GM12878 (cell line): Measurements from ENCODE around the gene GARIN5A. TPM values are rescaled to one million over a fixed set of nuclear protein-coding genes. Genes with fewer than 3 reads are reported as not detected.

Experiments
- BMI1 ChIP-seq: fragments of 450-650 bp; IDR thresholded peaks from 2 replicates; pipeline ENCODE4 v1.6.1; 2016; ENCODE audit warnings: mild to moderate bottlenecking, moderate library complexity, borderline replicate concordance
- CHD2 ChIP-seq: IDR thresholded peaks from 2 replicates; pipeline ENCODE4 v1.6.1; 2011; ENCODE audit warnings: low read depth, low read length, improper control_type of control experiment, borderline replicate concordance
- E2F4 ChIP-seq: IDR thresholded peaks from 2 replicates; pipeline ENCODE4 v1.6.1; 2012; ENCODE audit warnings: low read depth, low read length, improper control_type of control experiment
- EED ChIP-seq: sonication (generic); IDR thresholded peaks from 2 replicates; pipeline ENCODE4 v1.6.1; 2016; ENCODE audit warnings: antibody characterized with exemption, low read depth
- ELK1 ChIP-seq: IDR thresholded peaks from 2 replicates; pipeline ENCODE4 v1.6.1; 2012; ENCODE audit warnings: low read depth, low read length, improper control_type of control experiment
- JUNB ChIP-seq: IDR thresholded peaks from 2 replicates; pipeline ENCODE4 v1.6.1; 2016; ENCODE audit warnings: antibody characterized with exemption, mild to moderate bottlenecking
- JUND ChIP-seq: IDR thresholded peaks from 2 replicates; pipeline ENCODE4 v1.6.1; 2012; ENCODE audit warnings: low read depth, mild to moderate bottlenecking, low read length, improper control_type of control experiment, moderate library complexity
- KAT2A ChIP-seq: conservative IDR thresholded peaks from 2 replicates; pipeline ENCODE4 v1.6.1; 2011; ENCODE audit warnings: low read depth, low read length; ENCODE audit not compliant: control insufficient read depth
- NR2F1 ChIP-seq: fragments of 450-650 bp; conservative IDR thresholded peaks from 2 replicates; pipeline ENCODE4 v1.6.1; 2017; ENCODE audit warnings: mild to moderate bottlenecking
- PBX3 ChIP-seq: IDR thresholded peaks from 2 replicates; pipeline ENCODE4 v1.6.1; 2011; ENCODE audit warnings: mild to moderate bottlenecking, low read depth, low read length, moderate library complexity; ENCODE audit not compliant: insufficient replicate concordance
- RAD51 ChIP-seq: fragments of 450-650 bp; IDR thresholded peaks from 2 replicates; pipeline ENCODE4 v1.6.1; 2016; ENCODE audit warnings: moderate library complexity, mild to moderate bottlenecking, inconsistent platforms
- RCOR1 ChIP-seq: conservative IDR thresholded peaks from 2 replicates; pipeline ENCODE4 v1.6.1; 2012; ENCODE audit warnings: low read depth, low read length, improper control_type of control experiment
- SMAD1 ChIP-seq: fragments of 450-650 bp; IDR thresholded peaks from 2 replicates; pipeline ENCODE4 v1.6.1; 2018; ENCODE audit warnings: mild to moderate bottlenecking, low read depth; ENCODE audit not compliant: partially characterized antibody
- SREBF1 ChIP-seq: IDR thresholded peaks from 2 replicates; pipeline ENCODE4 v1.6.1; 2012; ENCODE audit warnings: mild to moderate bottlenecking, low read length
- TAF1 ChIP-seq: IDR thresholded peaks from 2 replicates; pipeline ENCODE4 v1.6.1; 2011; ENCODE audit warnings: mild to moderate bottlenecking, low read depth, low read length, borderline replicate concordance
- TCF12 ChIP-seq: IDR thresholded peaks from 2 replicates; pipeline ENCODE4 v1.6.1; 2011; ENCODE audit warnings: low read depth, mild to moderate bottlenecking, low read length
- USF2 ChIP-seq: IDR thresholded peaks from 2 replicates; pipeline ENCODE4 v1.6.1; 2011; ENCODE audit warnings: low read depth, low read length, improper control_type of control experiment, borderline replicate concordance
- YBX1 ChIP-seq: fragments of 450-650 bp; IDR thresholded peaks from 2 replicates; pipeline ENCODE4 v1.6.1; 2016; ENCODE audit warnings: antibody characterized with exemption
- ZNF217 ChIP-seq: fragments of 450-650 bp; IDR thresholded peaks from 2 replicates; pipeline ENCODE4 v1.6.1; 2017; ENCODE audit warnings: antibody characterized with exemption, mild to moderate bottlenecking
- ZNF687 ChIP-seq: fragments of 450-650 bp; IDR thresholded peaks from 2 replicates; pipeline ENCODE4 v1.6.1; 2017; ENCODE audit warnings: mild to moderate bottlenecking, moderate library complexity
- ZSCAN29 ChIP-seq: fragments of 450-650 bp; IDR thresholded peaks from 2 replicates; pipeline ENCODE4 v1.6.1; 2017; ENCODE audit warnings: mild to moderate bottlenecking, moderate library complexity
- polyA plus RNA-seq, 11 experiments: library from polyadenylated mRNA; depleted of rRNA in 4 of 11; unstranded in 6 of 11; stranded (reverse) in 5 of 11; fragments of >200 nt; fragmentation: Nextera tagmentation in 4 of 11; fragmentation: Illumina TruSeq in 1 of 11; extraction: Ambion mirVana in 4 of 11; extraction: Trizol in 1 of 11; gene quantifications; 1 replicate in 1 of 11; 2 replicates in 10 of 11; pipeline versions ENCODE4 v1.2.1 to v1.2.3, GENCODE V29; 2011 to 2016; ENCODE audit warnings: inconsistent platforms in 2 of 11, missing spikeins in 2 of 11, low read depth in 1 of 11
- total RNA-seq, 4 experiments: library from RNA; depleted of rRNA in 3 of 4; stranded (reverse); fragments of >200 nt in 3 of 4; fragmentation: Illumina TruSeq in 1 of 4; extraction: Trizol in 1 of 4; gene quantifications; 2 replicates each; pipeline versions ENCODE4 v1.2.1 to v1.2.3, GENCODE V29; 2013 to 2021

GARIN5A gene
- total and polyA plus RNA-seq, 10 of the 15 experiments (the other 5 are each of a cell fraction or from before 2014, with no cell fraction given), result 0.18 to 1.2 (median 0.24) TPM; not detected in 6

- TF ChIP-seq SMAD1 (no peak), USF2 (peak; percentile 33), JUNB (no peak), CHD2 (peak; percentile 100), ZNF687 (no peak), RAD51 (peak; percentile 45; the same call in 1 of the 2 replicates), JUND (0 out of 2 replicates have a peak, but pooled peaks have one; percentile 5), ZSCAN29 (no peak), YBX1 (no peak), PBX3 (no peak), BMI1 (no peak), ZNF217 (no peak), EED (no peak), KAT2A (no peak), TCF12 (peak; percentile 19; the same call in 1 of the 2 replicates), RCOR1 (peak; percentile 97; the same call in 1 of the 2 replicates), TAF1 (peak; percentile 20; the same call in 1 of the 2 replicates), NR2F1 (peak; percentile 22; the same call in 1 of the 2 replicates), E2F4 (peak; percentile 60; the same call in 1 of the 2 replicates), ELK1 (peak; percentile 91), SREBF1 (peak; percentile 77)
Measured at GRCh38 chr19:50511069-50511822, 34.6 kb upstream of the GARIN5A start, which contains the start of gene JOSD2 (continued).
